HCT116 (cell line): ENCODE data around the gene PDGFA. TPM values are rescaled to one million over a fixed set of nuclear protein-coding genes. Genes with fewer than 3 reads are reported as not detected.

Experiments
- ATAC-seq: fragments of 200-7000 bp; cut with Tn5 transposase; 2 replicates; pipeline ENCODE4 v1.9.1; 2020; ENCODE audit warnings: mild to moderate bottlenecking, moderate library complexity
- BruUV-seq: library from RNA; stranded (reverse); fragments of 400-500 nt; replicated peaks from 2 replicates; lab custom pipeline; 2021; lab: Mats Ljungman, UMichigan
- CTCF ChIA-PET: fragments of 300-600 bp; sonication (Branson Sonifier 250); formaldehyde crosslinking; loops from one replicate; lab custom pipeline; 2021; ENCODE audit warnings: antibody characterized with exemption; lab: Charles Lee
- POLR2A ChIA-PET: fragments of 300-600, 350-600 bp; sonication (Branson Sonifier 250); formaldehyde crosslinking; loops from one replicate; lab custom pipeline; 2021; ENCODE audit warnings: antibody characterized with exemption; lab: Charles Lee
- RAD21 ChIA-PET, 2 experiments: fragments of 300-600 bp; sonication (Branson Sonifier 250); formaldehyde crosslinking; loops; one replicate each; lab custom pipeline; 2023; ENCODE audit warnings: low total read pairs in 2 of 2; ENCODE audit not compliant: uncharacterized antibody in 2 of 2, unreplicated experiment in 2 of 2, low non-redundant PET in 1 of 2; lab: Charles Lee
- DNase-seq: peaks from one replicate; pipeline ENCODE4 v3.0.0-alpha.2; 2010; ENCODE audit warnings: low read depth, low spot score
- H2AFZ ChIP-seq: fragments of 200-600 bp; shearing (Covaris generic), sonication (generic); 2 replicates; pipeline ENCODE4 v1.6.1; 2017; ENCODE audit warnings: low read depth, mixed run types, mixed read lengths, antibody characterized with exemption, low read length; ENCODE audit not compliant: poor library complexity, severe bottlenecking
- H3K27ac ChIP-seq: 2 replicates; pipeline ENCODE4 v1.5.1; 2012; ENCODE audit warnings: low read depth, low read length
- H3K27me3 ChIP-seq: fragments of 200-600 bp; sonication (generic); 2 replicates; pipeline ENCODE4 v1.6.1; 2016; ENCODE audit warnings: mixed run types, low read length, mixed read lengths; ENCODE audit not compliant: insufficient read depth
- H3K36me3 ChIP-seq, 2 experiments: fragments of 200-500 bp in 1 of 2; fragments of 200-600 bp in 1 of 2; sonication (Bioruptor generic) in 1 of 2; sonication (generic) in 1 of 2; 2 replicates each; pipeline versions ENCODE4 v1.5.1 to v1.6.1; 2014 to 2016; ENCODE audit warnings: low read length in 2 of 2, inconsistent platforms in 1 of 2, mixed read lengths in 1 of 2, mixed run types in 1 of 2; ENCODE audit not compliant: insufficient read depth in 2 of 2, control insufficient read depth in 1 of 2
- H3K4me1 ChIP-seq, 2 experiments: fragments of 200-600 bp in 1 of 2; sonication (generic) in 1 of 2; 2 replicates each; pipeline versions ENCODE4 v1.5.1 to v1.6.1; 2012 to 2017; ENCODE audit warnings: low read length in 2 of 2, inconsistent platforms in 1 of 2, mild to moderate bottlenecking in 1 of 2, mixed read lengths in 1 of 2, mixed run types in 1 of 2, moderate library complexity in 1 of 2; ENCODE audit not compliant: insufficient read depth in 2 of 2, control insufficient read depth in 1 of 2
- H3K4me2 ChIP-seq: fragments of 200-600 bp; sonication (generic); 2 replicates; pipeline ENCODE4 v1.6.1; 2017; ENCODE audit warnings: mixed run types, low read length, mixed read lengths
- H3K4me3 ChIP-seq, 2 experiments: fragments of 200-600 bp in 1 of 2; sonication (generic) in 1 of 2; replicated peaks in 1 of 2; 2 replicates each; pipeline ENCODE4 v1.5.1; 2011 to 2016; ENCODE audit warnings: low read length in 2 of 2, control low read depth in 1 of 2, low read depth in 1 of 2, mild to moderate bottlenecking in 1 of 2, mixed read lengths in 1 of 2, mixed run types in 1 of 2
- H3K79me2 ChIP-seq: fragments of 200-600 bp; sonication (generic); 2 replicates; pipeline ENCODE4 v1.6.1; 2017; ENCODE audit warnings: mild to moderate bottlenecking, mixed run types, low read length, moderate library complexity, mixed read lengths; ENCODE audit not compliant: insufficient read depth
- H3K9ac ChIP-seq: fragments of 200-600 bp; sonication (generic); 2 replicates; pipeline ENCODE4 v1.6.1; 2016; ENCODE audit warnings: low read length, mixed read lengths
- H3K9me2 ChIP-seq: fragments of 200-600 bp; sonication (generic), shearing (Covaris generic); 2 replicates; pipeline ENCODE4 v1.6.1; 2017; ENCODE audit warnings: mixed run types, mild to moderate bottlenecking, moderate library complexity; ENCODE audit not compliant: insufficient read depth
- H3K9me3 ChIP-seq, 2 experiments: fragments of 200-500 bp in 1 of 2; fragments of 200-600 bp in 1 of 2; sonication (Bioruptor generic) in 1 of 2; sonication (generic) in 1 of 2; 2 replicates each; pipeline ENCODE4 v1.6.1; 2014 to 2017; ENCODE audit warnings: low read length in 2 of 2, mixed read lengths in 2 of 2, inconsistent platforms in 1 of 2, low read depth in 1 of 2, mild to moderate bottlenecking in 1 of 2, mixed run types in 1 of 2, moderate library complexity in 1 of 2; ENCODE audit not compliant: control insufficient read depth in 1 of 2, insufficient read depth in 1 of 2
- H4K20me1 ChIP-seq: fragments of 200-600 bp; sonication (generic), shearing (Covaris generic); 2 replicates; pipeline ENCODE4 v1.6.1; 2017; ENCODE audit warnings: mixed run types, mild to moderate bottlenecking, moderate library complexity; ENCODE audit not compliant: insufficient read depth
- CBX3 ChIP-seq: IDR thresholded peaks from 2 replicates; pipeline ENCODE4 v1.6.1; 2012; ENCODE audit warnings: low read depth
- EGR1 ChIP-seq: IDR thresholded peaks from 2 replicates; pipeline ENCODE4 v1.6.1; 2012; ENCODE audit warnings: low read depth
- EZH2 ChIP-seq: fragments of 200-600 bp; sonication (generic); IDR thresholded peaks from 2 replicates; pipeline ENCODE4 v1.6.1; 2017; ENCODE audit warnings: antibody characterized with exemption, mixed run types
- YY1 ChIP-seq: IDR thresholded peaks from 2 replicates; pipeline ENCODE4 v1.6.1; 2011; ENCODE audit warnings: low read length, low read depth, moderate library complexity, mild to moderate bottlenecking; ENCODE audit not compliant: insufficient replicate concordance; ENCODE audit errors: extremely low read depth
- ZNF274 ChIP-seq: fragments of 200-500 bp; sonication (Bioruptor generic); IDR thresholded peaks from 2 replicates; pipeline ENCODE4 v1.6.1; 2014; ENCODE audit warnings: mild to moderate bottlenecking, low read depth, low read length, inconsistent platforms
- intact Hi-C: fragments of 100-400 bp; cut with micrococcal nuclease; formaldehyde crosslinking; loops from 2 replicates; pipeline ENCODE4 v1.10.0; 2022
- total RNA-seq: library from RNA; stranded (reverse); gene quantifications from one replicate; pipeline ENCODE4 v1.2.1, GENCODE V29; 2021; ENCODE audit not compliant: unreplicated experiment
- TF ChIP-seq, protein P1 (sequence below): IDR thresholded peaks from 2 replicates; pipeline ENCODE4 v1.6.1; 2012

The PDGFA gene
- total RNA-seq, 1 experiment from 2014 or later = 44.7 TPM

DNA sequence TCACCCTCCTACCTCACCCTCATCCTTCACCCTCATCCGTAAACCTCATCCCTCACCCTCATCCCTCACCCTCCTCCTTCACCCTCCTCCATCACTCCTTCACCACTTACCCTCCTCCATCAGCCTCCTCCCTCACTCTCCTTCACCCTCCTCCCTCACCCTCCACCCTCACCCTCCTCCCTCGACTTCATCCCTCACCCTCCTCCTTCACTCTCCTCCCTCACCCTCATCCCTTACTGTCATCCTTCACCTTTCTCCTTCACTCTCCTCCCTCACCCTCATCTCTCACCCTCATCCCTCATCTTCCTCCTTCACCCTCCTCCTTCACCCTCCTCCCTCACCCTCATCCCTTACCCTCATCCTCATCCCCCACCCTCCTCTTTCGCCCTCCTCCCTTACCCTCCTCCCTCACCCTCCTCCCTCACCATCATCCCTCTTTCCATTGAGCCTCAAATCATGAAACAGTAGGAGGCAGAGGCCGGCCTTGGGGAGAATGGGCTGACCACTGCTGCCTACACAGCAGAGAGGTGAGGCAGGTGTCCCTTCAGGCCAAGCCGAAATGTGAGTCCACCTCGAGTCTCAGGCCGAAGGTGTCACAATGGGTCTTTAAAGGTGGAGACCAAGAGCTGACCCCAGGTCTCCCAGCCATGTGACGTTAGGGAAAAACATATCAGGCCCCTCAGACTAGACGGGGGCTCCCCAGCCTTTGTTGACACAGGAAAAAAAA lies 53.0 kb downstream of the PDGFA start:
- Histone ChIP-seq H3K27ac (no peak overlapping the region), H3K4me2 (no peak overlapping the region), H4K20me1 (no peaks in the 10 kb centered on the region), H3K4me1 (no peaks in the 10 kb centered on the region), H3K9me3 (peaks cover 0 to 3% of the 10 kb centered on the region in 2 experiments; a peak in 1 of 4 replicates), H3K79me2 (no peaks in the 10 kb centered on the region), H3K9ac (no peak overlapping the region), H3K36me3 (no peaks in the 10 kb centered on the region), H3K27me3 (no peaks in the 10 kb centered on the region), H3K4me3 (no peak overlapping the region), H2AFZ (no peak overlapping the region), H3K9me2 (no peaks in the 10 kb centered on the region)
- no peak for ATAC-seq
- POLR2A ChIA-PET = no interaction called here
- CTCF ChIA-PET = no interaction called here
- BruUV-seq = no TSS peak
- RAD21 ChIA-PET = no interaction called here
- TF ChIP-seq CBX3 = no peak
- intact Hi-C loops = no loop called here
- DNase-seq = no peak

DNA sequence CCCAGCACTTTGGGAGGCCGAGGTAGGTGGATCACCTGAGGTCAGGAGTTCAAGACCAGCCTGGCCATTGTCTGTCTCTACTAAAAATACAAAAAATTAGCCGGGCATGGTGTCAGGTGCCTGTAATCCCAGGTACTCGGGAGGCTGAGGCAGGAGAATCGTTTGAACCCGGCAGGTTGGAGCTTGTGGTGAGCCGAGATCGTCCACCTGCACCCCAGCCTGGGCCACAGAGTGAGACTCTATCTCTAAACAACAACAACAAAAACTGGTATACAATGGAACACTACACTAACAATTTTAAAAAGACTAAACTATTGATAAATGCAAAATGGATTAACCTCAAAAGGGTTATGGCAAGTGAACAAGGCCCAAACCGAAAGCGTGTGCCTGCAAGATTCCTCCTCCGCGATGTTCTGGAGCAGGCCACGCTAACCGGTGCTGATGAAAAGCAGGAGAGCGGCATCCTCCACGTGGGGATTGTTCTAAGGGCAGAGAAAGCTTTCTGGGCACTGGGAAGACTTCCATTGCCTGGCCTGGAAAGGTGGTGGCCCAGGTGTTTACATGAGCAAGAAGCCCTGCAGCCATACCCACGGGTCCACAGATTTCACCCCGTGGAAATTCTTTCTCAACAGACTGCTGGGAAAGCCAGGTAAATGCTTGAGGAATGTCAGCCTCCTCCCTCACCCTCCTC lies 53.8 kb downstream of the PDGFA start:
- Histone ChIP-seq H3K79me2 (no peaks in the 10 kb centered on the region), H3K27ac (no peak overlapping the region), H3K9me3 (peaks cover 0 to 3% of the 10 kb centered on the region in 2 experiments; a peak in 1 of 4 replicates), H3K9me2 (no peaks in the 10 kb centered on the region), H2AFZ (no peak overlapping the region), H4K20me1 (no peaks in the 10 kb centered on the region), H3K4me3 (no peak overlapping the region), H3K9ac (no peak overlapping the region), H3K36me3 (no peaks in the 10 kb centered on the region), H3K27me3 (no peaks in the 10 kb centered on the region), H3K4me1 (no peaks in the 10 kb centered on the region), H3K4me2 (no peak overlapping the region)
- BruUV-seq = no TSS peak
- ATAC-seq (no peak), DNase-seq (no peak)
- intact Hi-C loops = no loop called here
- ChIA-PET CTCF (no interaction called here), RAD21 (no interaction called here), POLR2A (no interaction called here)
- TF ChIP-seq EZH2 = no peak
- no peak for TF ChIP-seq YY1
- TF ChIP-seq ZNF274 = no peak
- TF ChIP-seq EGR1 = no peak
- no peak for TF ChIP-seq CBX3
- TF ChIP-seq, protein P1, sequence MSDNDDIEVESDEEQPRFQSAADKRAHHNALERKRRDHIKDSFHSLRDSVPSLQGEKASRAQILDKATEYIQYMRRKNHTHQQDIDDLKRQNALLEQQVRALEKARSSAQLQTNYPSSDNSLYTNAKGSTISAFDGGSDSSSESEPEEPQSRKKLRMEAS = no peak
